LoVo (cell line): ENCODE data around the gene TMEM126A.
"Not testable (repeated sequence)": the region's sequence is repeated elsewhere in the genome, so short reads cannot be mapped to it uniquely, and the experiment has no call there.

ENCODE experiments used
- DNase-seq: peaks from one replicate; pipeline ENCODE4 v3.0.0-alpha.2; 2016; ENCODE audit warnings: low spot score

Gene TMEM126A

DNA sequence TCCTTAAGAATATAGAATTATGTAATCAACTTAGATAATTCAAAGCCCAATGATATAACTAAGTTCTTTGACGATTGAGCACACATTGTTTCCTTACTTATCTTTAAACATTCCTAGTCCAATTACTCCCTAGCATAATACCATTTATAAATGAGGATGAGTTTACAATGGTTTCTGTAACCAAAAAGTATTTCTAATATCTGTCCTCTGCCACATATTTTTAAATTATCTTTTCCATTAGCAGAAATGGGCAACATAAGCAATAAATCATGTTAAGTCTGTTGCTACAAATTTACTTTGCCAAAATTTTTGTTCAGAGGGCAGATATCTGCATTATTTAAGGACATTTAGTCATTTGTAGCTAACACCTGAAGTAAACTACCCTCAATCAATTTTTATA, 10.4 kb downstream of the TMEM126A start:
- no peak for DNase-seq

GRCh38 chr11:85661972-85662664, 14.4 kb downstream of the TMEM126A start:
- DNase-seq: no peak

GRCh38 chr11:85663080-85663752, 15.4 kb downstream of the TMEM126A start:
- no peak for DNase-seq

GRCh38 chr11:85663753-85664614, 16.2 kb downstream of the TMEM126A start:
- peak; percentile 73 for DNase-seq

DNA sequence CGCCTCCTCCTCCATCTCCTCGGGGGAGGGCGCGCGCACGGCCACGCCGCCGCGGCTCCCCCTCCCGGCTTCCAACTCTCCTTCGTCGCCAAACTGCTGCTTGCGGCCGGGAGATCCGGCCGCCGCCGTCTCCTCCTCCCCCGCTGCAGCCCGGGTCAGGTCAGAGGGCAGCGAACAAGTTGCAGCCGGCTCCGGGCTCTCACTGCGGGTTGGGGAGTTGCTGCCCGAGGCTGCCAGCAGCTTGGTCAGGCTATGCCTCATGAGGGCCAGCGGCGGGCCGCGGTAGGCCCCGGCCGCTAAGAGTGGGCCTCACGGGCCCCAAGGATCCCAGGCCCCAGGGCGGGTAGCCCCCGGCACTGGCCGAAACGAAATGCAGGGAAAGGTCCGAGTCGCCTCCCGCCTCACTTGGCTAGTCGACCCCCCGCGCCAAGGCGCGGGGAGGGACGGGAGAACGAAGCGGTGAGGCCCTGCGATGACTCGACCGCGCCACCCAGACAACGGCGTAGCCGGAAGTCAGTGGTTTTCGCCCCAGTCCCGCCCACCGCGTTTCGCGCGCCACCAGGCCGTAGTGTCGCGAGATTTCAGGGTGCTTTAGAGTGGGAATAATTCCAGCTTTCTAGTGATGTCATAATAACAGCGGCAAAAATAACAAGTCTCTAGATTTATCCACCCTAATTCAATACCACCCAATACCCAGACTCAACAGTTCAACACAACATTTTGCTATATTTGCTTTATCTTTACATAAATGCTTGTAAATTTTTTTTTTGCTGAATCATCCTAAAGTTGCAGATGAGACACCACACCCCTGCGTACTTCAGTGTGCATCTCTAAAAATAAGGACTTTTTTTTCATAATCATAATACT, 17.1 kb downstream of the TMEM126A start, which contains the start of gene CREBZF:
Gene CREBZF, minus strand, starts transcription at position 515 of the 867 bp plus-strand sequence. Its CDS starts 254 bp downstream, at position 261.
- peak; percentile 96 for DNase-seq

DNA sequence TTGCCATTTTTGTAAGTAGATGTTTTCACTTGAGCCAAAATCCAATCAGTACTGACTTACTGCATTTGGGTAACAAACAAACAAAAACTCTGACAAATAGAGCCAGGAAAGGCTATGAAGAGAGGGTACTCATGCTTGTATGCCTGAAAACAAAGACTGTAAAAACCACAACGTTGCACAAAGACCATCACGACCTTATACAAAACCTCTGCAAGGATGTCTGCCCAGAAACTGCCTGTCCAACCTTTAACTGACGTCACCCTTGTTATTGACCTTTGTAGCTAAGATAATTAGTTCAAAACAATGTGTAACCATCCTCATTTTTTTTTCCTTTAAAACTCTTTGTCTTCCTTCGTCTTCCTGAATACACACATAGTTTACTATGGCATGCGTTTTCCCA, 18.0 kb downstream of the TMEM126A start:
- DNase-seq: no peak

DNA sequence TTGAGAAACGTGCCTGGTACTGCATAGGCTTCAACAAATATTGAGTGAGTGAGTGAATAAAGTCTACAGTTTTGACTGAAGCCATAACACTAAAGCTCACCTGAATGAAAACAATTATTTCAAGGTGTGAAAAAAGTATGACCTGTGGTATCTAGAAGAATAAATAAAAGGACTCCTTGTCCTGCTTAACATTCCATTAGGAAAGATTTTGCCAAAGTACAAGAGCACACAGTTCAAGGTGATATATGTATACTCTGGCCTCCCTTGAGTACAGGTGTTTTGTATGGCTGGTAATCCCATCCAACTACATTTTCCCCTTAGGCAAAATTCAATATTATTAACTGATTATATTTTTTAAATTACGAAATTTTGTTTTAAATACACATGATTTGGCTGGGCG, 18.9 kb downstream of the TMEM126A start:
- DNase-seq: no peak

DNA sequence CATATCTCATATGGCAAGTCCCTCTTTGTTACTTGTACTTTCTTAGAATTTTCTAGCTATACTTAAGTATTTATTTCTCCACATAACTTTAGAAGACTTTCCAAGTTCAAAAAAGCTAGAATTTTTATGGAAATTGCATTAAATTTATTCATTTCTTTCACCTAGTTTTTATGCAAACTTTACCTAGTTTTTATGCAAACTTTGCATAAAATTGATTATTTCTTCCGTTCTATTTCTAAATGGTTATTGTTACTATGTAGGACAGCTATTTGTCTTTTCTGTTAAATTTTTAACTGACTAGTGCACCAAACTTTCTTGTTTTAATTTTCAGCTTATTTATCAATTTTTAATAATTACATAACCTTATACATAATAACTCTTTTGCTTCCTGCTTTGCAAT, 20.4 kb downstream of the TMEM126A start:
- DNase-seq: no peak

DNA sequence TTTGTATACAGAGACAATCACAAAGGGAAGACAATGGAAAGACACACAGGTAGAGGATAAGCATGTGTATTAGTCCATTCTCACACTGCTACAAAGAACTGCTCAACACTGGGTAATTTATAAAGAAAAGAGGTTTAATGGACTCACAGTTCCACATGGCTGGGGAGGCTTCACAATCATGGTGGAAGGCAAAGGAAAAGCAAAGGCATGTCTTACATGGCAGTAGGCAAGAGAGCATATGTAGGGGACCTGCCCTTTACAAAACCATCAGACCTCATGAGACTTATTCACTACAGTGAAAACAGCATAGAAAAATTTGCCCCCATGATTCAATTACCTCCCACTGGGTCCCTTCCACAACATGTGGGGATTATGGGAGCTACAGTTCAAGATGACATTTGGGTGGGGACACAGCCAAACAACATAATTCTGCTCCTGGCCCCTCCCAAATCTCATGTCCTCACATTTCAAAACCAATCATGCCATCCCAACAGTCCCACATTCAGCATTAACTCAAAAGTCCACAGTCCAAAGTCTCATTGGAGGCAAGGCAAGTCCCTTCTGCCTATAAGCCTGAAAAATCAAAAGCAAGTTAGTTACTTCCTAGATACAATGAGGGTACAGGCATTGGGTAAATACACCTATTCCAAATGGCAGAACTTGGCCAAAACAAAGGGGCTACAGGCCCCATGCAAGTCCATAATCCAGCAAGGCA, 23.3 kb downstream of the TMEM126A start:
- DNase-seq: not testable (repeated sequence)

- no peak for DNase-seq
These were observed 24.5 kb downstream of the TMEM126A start for GRCh38 chr11:85672105-85672902.

DNA sequence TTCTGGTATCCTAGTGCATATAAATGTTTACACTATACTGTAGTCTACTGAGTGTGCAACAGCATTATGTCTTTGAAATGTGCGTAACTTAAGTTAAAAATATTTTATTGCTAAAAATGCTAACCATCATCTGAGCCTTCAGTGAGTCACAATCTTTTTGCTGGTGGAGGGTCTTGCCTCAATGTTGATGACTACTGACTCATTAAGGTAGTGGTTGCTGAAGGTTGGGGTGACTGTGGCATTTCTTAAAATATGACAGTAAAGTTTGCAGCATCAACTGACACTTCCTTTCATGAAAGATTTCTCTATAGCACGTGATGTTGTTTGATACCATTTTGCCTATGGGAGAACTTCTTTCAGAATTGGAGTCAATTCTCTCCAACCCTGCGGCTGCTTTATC, 25.6 kb downstream of the TMEM126A start:
- no peak for DNase-seq

- no peak for DNase-seq
These were observed 31.8 kb downstream of the TMEM126A start for GRCh38 chr11:85679576-85679975.

GRCh38 chr11:85680897-85681296, 33.1 kb downstream of the TMEM126A start:
- no peak for DNase-seq

DNA sequence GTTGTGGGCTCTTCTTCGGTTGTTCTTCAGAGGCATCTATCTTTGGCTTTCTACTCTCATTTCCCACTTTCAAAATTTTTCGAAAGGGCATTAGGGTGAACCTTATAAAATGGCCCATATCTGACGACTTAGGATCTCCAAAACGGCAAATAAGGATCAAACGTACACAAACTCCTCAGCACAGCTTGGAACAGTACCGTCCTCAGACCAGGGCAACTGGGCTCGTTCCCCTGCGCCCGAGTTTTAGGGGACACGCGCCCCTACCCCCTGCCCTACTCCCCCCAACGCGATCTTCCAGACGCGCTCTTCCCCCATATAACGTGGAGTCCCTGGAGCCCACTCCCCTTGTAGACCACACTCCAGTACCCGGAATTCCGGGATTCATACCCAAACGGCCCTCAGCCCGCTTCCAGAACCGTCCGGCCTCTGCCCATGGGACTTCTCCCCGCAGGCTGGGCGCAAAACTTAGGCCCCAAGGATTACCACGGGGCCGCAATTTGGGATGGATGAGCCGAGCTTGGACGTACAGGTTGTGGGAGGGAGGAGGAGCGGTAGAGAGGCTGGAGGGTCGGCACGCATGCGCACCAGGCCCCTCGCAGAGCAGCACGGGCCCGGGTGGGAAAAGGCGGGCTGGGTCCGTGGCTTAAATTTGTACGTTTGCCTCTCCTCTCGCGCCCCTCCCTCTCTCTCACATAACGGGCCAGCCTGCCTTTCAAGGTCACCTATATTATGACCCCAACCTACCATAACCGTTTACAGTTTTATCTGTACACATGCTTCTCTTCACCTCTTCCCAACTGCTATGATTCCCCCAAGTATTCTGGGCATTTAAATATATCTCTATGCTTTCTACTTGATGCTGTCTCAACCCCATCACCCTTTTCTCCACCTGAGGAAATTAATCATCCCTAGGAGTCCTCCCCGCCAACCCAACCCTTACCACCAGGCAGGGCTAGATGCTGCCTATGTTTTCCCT, 34.9 kb downstream of the TMEM126A start:
- DNase-seq: no peak

DNA sequence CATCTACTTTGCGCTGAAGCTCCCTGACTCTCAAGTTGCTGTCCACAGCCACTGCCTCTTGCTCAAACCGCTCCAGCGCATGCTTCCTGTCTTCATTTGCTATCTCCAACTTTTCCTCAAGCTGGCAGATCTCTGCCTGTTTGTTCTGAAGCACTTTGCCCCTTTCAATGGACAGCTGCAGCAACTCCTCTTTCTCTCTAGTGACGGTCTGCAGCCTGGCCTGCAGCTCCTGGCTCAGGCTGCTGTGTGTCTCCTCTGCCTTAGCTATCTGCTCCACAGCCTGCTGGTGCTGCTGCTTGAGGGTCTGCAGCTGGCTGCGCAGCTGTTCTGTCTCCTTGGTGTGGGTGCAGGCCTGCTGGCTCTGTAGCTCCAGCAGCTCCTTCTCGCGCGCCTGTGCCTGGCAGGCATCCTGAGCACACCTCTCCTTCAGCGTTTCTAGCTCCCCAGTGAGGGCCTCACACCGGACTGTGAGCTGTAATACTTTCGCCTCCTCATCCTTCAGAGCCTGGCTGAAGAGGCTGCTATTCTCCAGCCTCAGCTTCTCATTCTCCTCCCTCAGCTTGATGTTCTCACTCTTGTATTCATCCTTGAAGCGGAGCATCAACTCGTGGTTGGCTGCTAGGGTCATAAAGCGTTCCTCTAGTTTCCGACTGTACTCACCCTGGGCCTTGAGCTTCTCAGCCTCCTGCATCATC, 37.5 kb downstream of the TMEM126A start:
- DNase-seq: no peak

- no peak for DNase-seq
These were observed 38.2 kb downstream of the TMEM126A start, which contains the start of gene CCDC89 for GRCh38 chr11:85685820-85686459. Gene CCDC89 (minus strand): TSS chr11:85686195. CDS start chr11:85686130, 65 bp downstream.

- peak; percentile 33 for DNase-seq
These were observed 46.7 kb downstream of the TMEM126A start for GRCh38 chr11:85694385-85694980.
